Measurements from ENCODE around the gene HBM.

Gene HBM

GRCh38 chr16:200388-200787 is 34.6 kb downstream of the HBM start (continued):
- TF ChIP-seq PRDM6 (tag by site-specific recombination; IDR thresholded peaks at IDR 0.05), result peak; percentile 83; the same call in 1 of the 2 replicates
- no peak for TF ChIP-seq ZSCAN18 (tag by site-specific recombination; IDR thresholded peaks at IDR 0.05)
- no peak for TF ChIP-seq ZNF514 (tag by site-specific recombination; IDR thresholded peaks at IDR 0.05)
- TF ChIP-seq ZFHX2 (tag by site-specific recombination; conservative IDR thresholded peaks at IDR 0.05), result no peak
- 0 out of 2 replicates have a peak, but pooled peaks have one; percentile 28 for TF ChIP-seq ZNF184 (tag by site-specific recombination; IDR thresholded peaks at IDR 0.05)
- no peak for TF ChIP-seq ZNF473 (tag by site-specific recombination; IDR thresholded peaks at IDR 0.05)
- TF ChIP-seq INSM2 (tag by site-specific recombination; IDR thresholded peaks at IDR 0.05), result 0 out of 2 replicates have a peak, but pooled peaks have one; percentile 59
- no peak for TF ChIP-seq ZNF510 (tag by site-specific recombination; IDR thresholded peaks at IDR 0.05; ENCODE audit: insufficient replicate concordance)
- no peak for TF ChIP-seq KLF10 (tag by site-specific recombination; IDR thresholded peaks at IDR 0.05)
- TF ChIP-seq PRDM10 (tag by site-specific recombination; IDR thresholded peaks at IDR 0.05), result peak; percentile 31
- no peak for TF ChIP-seq ZBTB20 (tag by site-specific recombination; IDR thresholded peaks at IDR 0.05)
- TF ChIP-seq ZNF660 (tag by site-specific recombination; IDR thresholded peaks at IDR 0.05), result 0 out of 2 replicates have a peak, but pooled peaks have one; percentile 72
- TF ChIP-seq ZNF155 (tag by site-specific recombination; IDR thresholded peaks at IDR 0.05), result no peak
- TF ChIP-seq HIC1 (tag by site-specific recombination; IDR thresholded peaks at IDR 0.05), result peak; percentile 49; the same call in 1 of the 2 replicates
- TF ChIP-seq ZNF521 (tag by site-specific recombination; IDR thresholded peaks at IDR 0.05), result no peak
- 0 out of 2 replicates have a peak, but pooled peaks have one; percentile 13 for TF ChIP-seq PATZ1 (tag by site-specific recombination; IDR thresholded peaks at IDR 0.05)
- no peak for TF ChIP-seq ZNF518A (tag by site-specific recombination; conservative IDR thresholded peaks at IDR 0.05; ENCODE audit: low read depth)
- peak; percentile 73 for TF ChIP-seq ZNF629 (tag by site-specific recombination; IDR thresholded peaks at IDR 0.05)
- TF ChIP-seq ZNF707 (tag by site-specific recombination; IDR thresholded peaks at IDR 0.05), result 0 out of 2 replicates have a peak, but pooled peaks have one; percentile 16
- no peak for TF ChIP-seq ZNF16 (tag by site-specific recombination; IDR thresholded peaks at IDR 0.05; ENCODE audit: low read depth)
- no peak for TF ChIP-seq ZNF792 (tag by site-specific recombination; IDR thresholded peaks at IDR 0.05)

Measured in HEK293 (cell line).